Retinal pigment epithelial cell (primary cell): ENCODE measurements around the gene ARRB2.
"Not testable (repeated sequence)": the region's sequence is repeated elsewhere in the genome, so short reads cannot be mapped to it uniquely, and the experiment has no call there.

Experiments
- DNase-seq: peaks from one replicate; pipeline ENCODE4 v3.0.0-alpha.2; 2010; ENCODE audit warnings: low read depth
- H3K4me3 ChIP-seq: 2 replicates; pipeline ENCODE4 v1.5.1; 2011; ENCODE audit warnings: mild to moderate bottlenecking, low read length, control low read depth, moderate library complexity
- TF ChIP-seq, protein P1 (sequence below): conservative IDR thresholded peaks from 2 replicates; pipeline ENCODE4 v1.5.1; 2011; ENCODE audit warnings: low read depth, low read length, control low read depth, inconsistent platforms

ARRB2 gene

DNA sequence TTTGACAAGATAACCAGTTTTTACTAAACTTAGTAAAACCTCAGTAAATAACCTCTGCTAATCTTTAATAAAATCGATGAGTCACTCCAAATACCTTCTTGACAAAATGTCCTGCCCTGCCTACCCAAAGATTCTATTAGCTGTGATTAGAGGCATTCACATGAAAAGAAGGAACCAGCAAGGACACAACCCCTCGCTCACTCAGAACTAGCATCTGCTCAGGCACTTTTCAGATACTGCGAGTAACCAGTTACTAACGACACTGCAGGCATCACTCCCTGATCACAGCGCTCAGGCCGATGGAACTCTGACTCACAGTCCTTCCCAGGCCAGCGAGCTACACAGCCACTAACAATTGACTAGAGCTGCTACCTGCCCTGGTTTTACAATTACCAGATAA lies 30.8 kb upstream of the ARRB2 start:
- DNase-seq, result no peak
- H3K4me3 ChIP-seq, result no peak overlapping the region
- TF ChIP-seq, protein P1, sequence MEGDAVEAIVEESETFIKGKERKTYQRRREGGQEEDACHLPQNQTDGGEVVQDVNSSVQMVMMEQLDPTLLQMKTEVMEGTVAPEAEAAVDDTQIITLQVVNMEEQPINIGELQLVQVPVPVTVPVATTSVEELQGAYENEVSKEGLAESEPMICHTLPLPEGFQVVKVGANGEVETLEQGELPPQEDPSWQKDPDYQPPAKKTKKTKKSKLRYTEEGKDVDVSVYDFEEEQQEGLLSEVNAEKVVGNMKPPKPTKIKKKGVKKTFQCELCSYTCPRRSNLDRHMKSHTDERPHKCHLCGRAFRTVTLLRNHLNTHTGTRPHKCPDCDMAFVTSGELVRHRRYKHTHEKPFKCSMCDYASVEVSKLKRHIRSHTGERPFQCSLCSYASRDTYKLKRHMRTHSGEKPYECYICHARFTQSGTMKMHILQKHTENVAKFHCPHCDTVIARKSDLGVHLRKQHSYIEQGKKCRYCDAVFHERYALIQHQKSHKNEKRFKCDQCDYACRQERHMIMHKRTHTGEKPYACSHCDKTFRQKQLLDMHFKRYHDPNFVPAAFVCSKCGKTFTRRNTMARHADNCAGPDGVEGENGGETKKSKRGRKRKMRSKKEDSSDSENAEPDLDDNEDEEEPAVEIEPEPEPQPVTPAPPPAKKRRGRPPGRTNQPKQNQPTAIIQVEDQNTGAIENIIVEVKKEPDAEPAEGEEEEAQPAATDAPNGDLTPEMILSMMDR, result no peak

DNA sequence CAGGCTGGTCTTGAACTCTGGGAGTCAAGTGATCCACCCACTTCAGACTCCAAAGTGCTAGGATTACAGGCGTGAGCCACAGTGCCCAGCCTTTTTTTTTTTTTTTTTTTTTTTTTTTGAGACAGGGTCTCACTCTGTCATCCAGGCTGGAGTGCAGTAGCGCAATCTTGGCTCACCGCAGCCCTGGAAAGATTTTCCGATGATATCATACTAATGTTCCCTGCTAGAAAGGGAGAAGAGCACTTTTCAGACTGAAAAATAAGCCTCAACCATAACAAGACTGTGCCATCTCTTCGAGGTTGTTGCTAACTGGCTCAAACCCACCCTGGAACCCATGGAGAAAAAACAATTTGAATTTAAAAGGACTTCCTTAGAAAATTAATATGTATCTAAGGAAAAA lies 26.7 kb upstream of the ARRB2 start:
- DNase-seq, H3K4me3 ChIP-seq: not testable (repeated sequence)

DNA sequence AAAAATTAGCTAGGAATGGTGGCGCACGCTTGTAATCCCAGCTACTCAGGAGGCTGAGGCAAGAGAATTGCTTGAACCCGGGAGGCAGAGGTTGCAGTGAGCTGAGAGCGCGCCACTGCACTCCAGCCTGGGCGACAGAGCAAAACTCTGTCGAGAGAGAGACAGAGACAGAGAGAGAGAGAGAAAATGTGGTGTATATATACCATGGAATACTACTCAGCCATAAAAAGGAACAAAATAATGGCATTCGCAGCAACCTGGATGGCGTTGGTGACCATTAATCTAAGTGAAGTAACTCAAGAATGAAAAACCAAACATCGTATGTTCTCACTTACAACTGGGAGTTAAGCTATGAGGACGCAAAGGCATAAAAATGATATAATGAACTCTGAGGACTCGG lies 20.6 kb upstream of the ARRB2 start:
- DNase-seq, H3K4me3 ChIP-seq: not testable (repeated sequence)

DNA sequence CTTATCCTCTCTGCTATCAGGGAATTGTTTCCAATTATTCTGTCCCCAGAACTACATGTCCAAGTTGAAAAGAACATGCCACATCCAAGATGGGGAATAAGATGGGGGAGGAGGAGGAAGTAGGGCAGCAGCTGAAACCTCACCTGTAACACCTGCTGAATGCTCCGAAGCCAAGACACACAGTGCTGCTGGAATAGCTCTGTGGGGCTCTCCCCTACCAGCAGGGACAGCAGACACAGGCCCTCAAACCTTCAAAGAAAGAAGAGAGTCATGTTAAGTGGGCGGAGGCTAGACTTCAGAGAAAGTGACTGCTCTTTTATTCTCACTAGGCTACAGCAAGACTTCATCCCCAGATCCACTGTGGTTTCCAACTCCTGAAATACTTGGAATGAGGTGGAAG lies 19.7 kb upstream of the ARRB2 start:
- H3K4me3 ChIP-seq, result no peak overlapping the region
- no peak for DNase-seq
- TF ChIP-seq, protein P1, result no peak

DNA sequence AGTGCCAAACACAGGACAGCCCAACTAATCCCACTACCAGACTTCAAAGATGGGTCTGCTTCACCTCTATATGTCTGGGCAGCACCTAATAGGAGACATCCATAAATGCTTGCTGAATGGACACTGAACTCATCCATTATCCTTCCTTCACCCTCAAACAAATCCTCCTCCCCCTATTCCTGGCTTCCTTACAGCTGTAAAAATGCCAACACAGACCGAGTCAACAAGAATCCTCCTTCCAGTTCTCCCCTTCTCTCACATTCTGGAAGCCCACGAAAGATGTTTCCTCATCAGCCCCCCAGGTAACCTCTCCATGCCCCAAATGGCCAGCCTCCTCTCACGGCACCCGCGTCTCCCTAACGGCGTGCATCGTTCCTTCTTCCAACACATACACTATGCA lies 18.7 kb upstream of the ARRB2 start:
- TF ChIP-seq, protein P1, result no peak
- DNase-seq, result no peak
- no peak overlapping the region for H3K4me3 ChIP-seq

DNA sequence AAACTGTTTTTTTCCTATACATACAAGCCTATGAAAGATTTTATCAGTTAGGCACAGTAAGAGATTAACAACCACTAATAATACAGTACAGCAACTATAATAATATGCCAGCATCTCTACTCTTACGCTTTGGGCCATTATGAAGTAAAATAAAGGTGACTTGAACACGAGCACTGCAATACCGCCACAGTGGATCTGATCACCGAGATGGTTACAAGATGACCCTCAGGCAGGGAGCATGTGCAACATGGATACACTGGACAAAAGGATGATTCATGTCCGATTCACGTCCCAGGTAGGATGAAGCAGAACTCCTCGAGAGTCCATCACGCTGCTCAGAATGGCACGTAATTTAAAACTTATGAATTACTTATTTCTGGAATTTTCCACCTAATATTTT lies 17.0 kb upstream of the ARRB2 start:
- TF ChIP-seq, protein P1, result no peak
- H3K4me3 ChIP-seq, result no peak overlapping the region
- no peak for DNase-seq

DNA sequence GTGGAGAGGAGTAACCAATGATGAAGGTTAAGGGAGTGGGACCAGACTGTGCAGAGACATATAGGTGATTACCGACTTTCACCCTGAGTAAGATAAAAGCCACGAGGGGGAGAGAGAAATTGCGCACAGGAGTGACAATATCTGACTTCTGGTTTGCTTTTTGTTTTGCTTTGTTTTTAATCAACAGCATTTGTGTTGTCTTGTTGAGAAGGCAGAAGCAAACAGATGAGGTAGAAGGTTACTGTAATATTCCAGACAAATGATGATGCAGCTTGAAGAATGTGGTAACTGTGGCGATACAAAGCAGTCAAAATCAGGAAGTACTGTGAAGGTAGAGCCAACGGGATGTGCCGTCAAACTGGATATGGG lies 14.0 kb upstream of the ARRB2 start:
- no peak overlapping the region for H3K4me3 ChIP-seq
- no peak for DNase-seq
- TF ChIP-seq, protein P1, result no peak

DNA sequence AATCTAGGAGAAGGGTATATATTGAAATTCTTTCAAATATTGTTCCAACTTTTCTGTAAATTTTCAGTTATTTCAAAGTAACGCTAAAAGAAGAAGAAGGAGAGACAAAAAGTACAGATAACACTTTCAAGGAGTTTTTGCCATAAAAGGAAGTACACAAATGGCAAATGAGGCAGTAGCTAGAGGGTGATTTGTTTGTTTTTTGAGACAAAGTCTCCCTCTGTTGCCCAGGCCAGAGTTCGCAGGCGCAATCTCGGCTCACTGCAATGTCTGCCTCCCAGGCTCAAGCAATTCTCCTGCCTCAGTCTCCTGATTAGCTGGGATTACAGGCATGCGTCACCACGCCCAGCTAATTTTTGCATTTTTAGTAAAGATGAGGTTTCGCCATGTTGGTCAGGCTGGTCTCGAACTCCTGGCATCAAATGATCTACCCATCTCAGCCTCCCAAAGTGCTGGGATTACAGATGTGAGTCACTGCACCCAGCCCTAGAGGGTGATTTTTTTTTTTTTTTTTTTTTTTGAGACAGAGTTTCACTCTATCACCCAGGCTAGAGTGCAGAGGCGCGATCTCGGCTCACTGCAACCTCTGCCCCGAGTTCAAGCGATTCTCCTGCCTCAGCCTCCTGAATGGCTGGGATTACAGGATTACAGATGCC lies 10.9 kb upstream of the ARRB2 start:
- DNase-seq, H3K4me3 ChIP-seq: not testable (repeated sequence)

DNA sequence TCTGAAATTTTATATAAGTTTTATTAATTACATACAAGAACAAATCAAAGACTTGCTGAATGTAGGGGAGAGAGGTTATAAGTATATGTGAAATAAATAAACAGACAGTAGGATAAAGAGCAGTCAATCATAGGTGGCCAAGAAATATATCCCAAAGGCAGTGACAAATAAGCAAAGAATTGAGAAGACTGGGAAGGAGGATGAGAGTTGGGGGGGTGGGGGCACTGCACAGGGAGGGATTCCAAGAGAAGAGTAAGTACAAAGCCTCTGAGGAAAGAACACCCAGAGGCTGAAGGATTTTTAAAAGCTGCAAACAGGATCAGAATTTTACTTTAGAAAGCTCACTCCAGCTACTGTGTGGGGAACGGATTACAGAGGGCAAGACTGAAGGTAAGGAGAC lies 9.3 kb upstream of the ARRB2 start:
- TF ChIP-seq, protein P1, result no peak
- no peak overlapping the region for H3K4me3 ChIP-seq
- no peak for DNase-seq
